CD8-positive, alpha-beta memory T cell (primary cell): ENCODE results near the gene CCDC102B. TPM values are rescaled to one million over a fixed set of nuclear protein-coding genes. Genes with fewer than 3 reads are reported as not detected.
A peak's percentile ranks its signal among the peaks of the same experiment; 100 is the strongest.
"Not testable (repeated sequence)": the region's sequence is repeated elsewhere in the genome, so short reads cannot be mapped to it uniquely, and the experiment has no call there.

Source experiments
- CTCF ChIA-PET: fragments of 350-600 bp; sonication (Branson Sonifier 250); formaldehyde crosslinking; loops from one replicate; lab custom pipeline; 2021; ENCODE audit warnings: antibody characterized with exemption; lab: Charles Lee
- POLR2A ChIA-PET: fragments of 350-600 bp; sonication (Branson Sonifier 250); formaldehyde crosslinking; loops from one replicate; lab custom pipeline; 2021; ENCODE audit warnings: antibody characterized with exemption; lab: Charles Lee
- DNase-seq, 5 donors: peaks; one replicate each; pipeline versions ENCODE4 v3.0.0 to v3.0.0-alpha.2; 2020 to 2022; ENCODE audit warnings: mixed read lengths in 1 of 5
- H3K27ac ChIP-seq: one replicate; pipeline ENCODE4 v1.7.0; 2013; ENCODE audit warnings: low read depth, mild to moderate bottlenecking, low read length, moderate library complexity
- H3K27me3 ChIP-seq: 2 replicates; pipeline ENCODE4 v1.7.0; 2013; ENCODE audit warnings: low read length, mild to moderate bottlenecking; ENCODE audit not compliant: insufficient read depth, poor library complexity, severe bottlenecking
- H3K36me3 ChIP-seq: 2 replicates; pipeline ENCODE4 v1.7.0; 2013; ENCODE audit warnings: mild to moderate bottlenecking, low read length, moderate library complexity; ENCODE audit not compliant: insufficient read depth
- H3K4me1 ChIP-seq: 2 replicates; pipeline ENCODE4 v1.7.0; 2013; ENCODE audit warnings: mild to moderate bottlenecking, low read length, moderate library complexity; ENCODE audit not compliant: insufficient read depth
- H3K4me3 ChIP-seq: 2 replicates; pipeline ENCODE4 v1.7.0; 2013; ENCODE audit warnings: mild to moderate bottlenecking, low read length
- H3K9me3 ChIP-seq: 2 replicates; pipeline ENCODE4 v1.7.0; 2013; ENCODE audit warnings: mild to moderate bottlenecking, low read length
- H3K27ac Mint-ChIP-seq, 8 donors: one replicate each; pipeline ENCODE4 v1.8.0; 2020 to 2021; ENCODE audit warnings: mixed read lengths in 8 of 8, mild to moderate bottlenecking in 6 of 8, inconsistent platforms in 3 of 8, moderate library complexity in 3 of 8
- H3K27me3 Mint-ChIP-seq, 2 donors: one replicate each; pipeline ENCODE4 v1.8.0; 2020 to 2021; ENCODE audit warnings: mixed read lengths in 2 of 2, mild to moderate bottlenecking in 1 of 2, moderate library complexity in 1 of 2
- H3K36me3 Mint-ChIP-seq, 3 donors: one replicate each; pipeline ENCODE4 v1.8.0; 2020 to 2021; ENCODE audit warnings: mixed read lengths in 3 of 3, inconsistent platforms in 1 of 3, mild to moderate bottlenecking in 1 of 3
- H3K4me1 Mint-ChIP-seq, 3 donors: one replicate each; pipeline ENCODE4 v1.8.0; 2020 to 2021; ENCODE audit warnings: mixed read lengths in 3 of 3, inconsistent platforms in 1 of 3, mild to moderate bottlenecking in 1 of 3
- H3K4me3 Mint-ChIP-seq, 7 donors: one replicate each; pipeline ENCODE4 v1.8.0; 2020 to 2021; ENCODE audit warnings: mixed read lengths in 7 of 7, mild to moderate bottlenecking in 6 of 7, moderate library complexity in 4 of 7, inconsistent platforms in 2 of 7
- H3K9me3 Mint-ChIP-seq, 5 donors: one replicate each; pipeline ENCODE4 v1.8.0; 2020 to 2022; ENCODE audit warnings: mixed read lengths in 5 of 5, mild to moderate bottlenecking in 3 of 5, moderate library complexity in 2 of 5, inconsistent platforms in 1 of 5
- polyA plus RNA-seq: library from polyadenylated mRNA; unstranded; fragments of 300-500 nt; fragmentation: Illumina TruSeq; gene quantifications from one replicate; pipeline ENCODE4 v1.2.3, GENCODE V29; 2021
- total RNA-seq, 2 experiments: library from RNA; stranded (reverse); gene quantifications; one replicate each; pipeline ENCODE4 v1.2.3, GENCODE V29; 2021

Gene CCDC102B
- total and polyA plus RNA-seq, 3 experiments from 2014 or later = 0.75 to 4.7 (median 1.1) TPM

- no peak overlapping the region for H3K27ac ChIP-seq
- H3K4me1 Mint-ChIP-seq = no peaks in the 10 kb centered on the region
- H3K4me3 Mint-ChIP-seq = no peak overlapping the region
- H3K36me3 ChIP-seq = no peaks in the 10 kb centered on the region
- no peak overlapping the region for H3K27ac Mint-ChIP-seq
- H3K27me3 Mint-ChIP-seq = peaks cover 0 to 4% of the 10 kb centered on the region in 2 donors
- H3K36me3 Mint-ChIP-seq = no peaks in the 10 kb centered on the region
- H3K9me3 ChIP-seq = no peaks in the 10 kb centered on the region
- H3K4me1 ChIP-seq = no peaks in the 10 kb centered on the region
- H3K4me3 ChIP-seq = no peak overlapping the region
- no peaks in the 10 kb centered on the region for H3K27me3 ChIP-seq
- no peak for DNase-seq
- ChIA-PET POLR2A (no interaction called here), CTCF (interaction anchor here (0.6 kb wide), 1 partner anchor 1447 kb away, joined by 3 read pairs; no protein-coding TSS in a partner anchor)
- H3K9me3 Mint-ChIP-seq = peaks cover 0 to 8% (median 0%) of the 10 kb centered on the region in 5 donors
Measured at GRCh38 chr18:68995675-68996074, 197.8 kb downstream of the CCDC102B start.

GRCh38 chr18:68997845-68998244, 200.0 kb downstream of the CCDC102B start:
- Mint-ChIP-seq H3K9me3 (peaks cover 0 to 7% (median 0%) of the 10 kb centered on the region in 5 donors), H3K27me3 (peaks cover 0 to 4% of the 10 kb centered on the region in 2 donors), H3K27ac (no peak overlapping the region), H3K4me1 (no peaks in the 10 kb centered on the region), H3K36me3 (no peaks in the 10 kb centered on the region), H3K4me3 (no peak overlapping the region)
- CTCF ChIA-PET = no interaction called here
- no peak for DNase-seq
- no peak overlapping the region for H3K4me3 ChIP-seq
- H3K27me3 ChIP-seq = no peaks in the 10 kb centered on the region
- no peaks in the 10 kb centered on the region for H3K9me3 ChIP-seq
- POLR2A ChIA-PET = no interaction called here
- H3K36me3 ChIP-seq = no peaks in the 10 kb centered on the region
- H3K27ac ChIP-seq = no peak overlapping the region
- H3K4me1 ChIP-seq = no peaks in the 10 kb centered on the region

GRCh38 chr18:69000366-69000765, 202.5 kb downstream of the CCDC102B start:
- Histone ChIP-seq H3K27ac (no peak overlapping the region), H3K36me3 (no peaks in the 10 kb centered on the region), H3K4me1 (no peaks in the 10 kb centered on the region), H3K9me3 (no peaks in the 10 kb centered on the region), H3K4me3 (no peak overlapping the region), H3K27me3 (no peaks in the 10 kb centered on the region)
- H3K4me1 Mint-ChIP-seq = no peaks in the 10 kb centered on the region
- no peak overlapping the region for H3K4me3 Mint-ChIP-seq
- no peak overlapping the region for H3K27ac Mint-ChIP-seq
- H3K27me3 Mint-ChIP-seq = no peaks in the 10 kb centered on the region
- H3K9me3 Mint-ChIP-seq = peaks cover 0 to 5% (median 0%) of the 10 kb centered on the region in 5 donors
- ChIA-PET CTCF (no interaction called here), POLR2A (no interaction called here)
- DNase-seq = no peak
- no peaks in the 10 kb centered on the region for H3K36me3 Mint-ChIP-seq

- Mint-ChIP-seq H3K27ac (no peak overlapping the region), H3K36me3 (no peaks in the 10 kb centered on the region), H3K27me3 (no peaks in the 10 kb centered on the region), H3K4me3 (no peak overlapping the region), H3K4me1 (no peaks in the 10 kb centered on the region), H3K9me3 (no peaks in the 10 kb centered on the region)
- Histone ChIP-seq H3K4me1 (no peaks in the 10 kb centered on the region), H3K9me3 (no peaks in the 10 kb centered on the region), H3K27ac (no peak overlapping the region), H3K36me3 (no peaks in the 10 kb centered on the region), H3K27me3 (no peaks in the 10 kb centered on the region), H3K4me3 (no peak overlapping the region)
- ChIA-PET POLR2A (no interaction called here), CTCF (no interaction called here)
- no peak for DNase-seq
Measured at GRCh38 chr18:69002233-69002632, 204.4 kb downstream of the CCDC102B start.

- H3K4me3 Mint-ChIP-seq, CTCF ChIA-PET: not testable (repeated sequence)
Measured at GRCh38 chr18:69006212-69006611, 208.3 kb downstream of the CCDC102B start.

GRCh38 chr18:69008538-69008937, 210.7 kb downstream of the CCDC102B start:
- H3K36me3 ChIP-seq = no peaks in the 10 kb centered on the region
- H3K9me3 Mint-ChIP-seq = no peaks in the 10 kb centered on the region
- H3K4me3 Mint-ChIP-seq = no peak overlapping the region
- no peak overlapping the region for H3K27ac ChIP-seq
- H3K4me1 ChIP-seq = no peaks in the 10 kb centered on the region
- H3K27me3 ChIP-seq = no peaks in the 10 kb centered on the region
- no peaks in the 10 kb centered on the region for H3K27me3 Mint-ChIP-seq
- ChIA-PET POLR2A (no interaction called here), CTCF (no interaction called here)
- H3K4me3 ChIP-seq = no peak overlapping the region
- H3K36me3 Mint-ChIP-seq = no peaks in the 10 kb centered on the region
- H3K9me3 ChIP-seq = no peaks in the 10 kb centered on the region
- H3K27ac Mint-ChIP-seq = no peak overlapping the region
- no peaks in the 10 kb centered on the region for H3K4me1 Mint-ChIP-seq
- no peak for DNase-seq

More at GRCh38 chr18:69006212-69006611, 208.3 kb downstream of the CCDC102B start:
- H3K36me3 ChIP-seq, H3K27me3 ChIP-seq, H3K9me3 Mint-ChIP-seq, DNase-seq, H3K4me3 ChIP-seq, H3K36me3 Mint-ChIP-seq, POLR2A ChIA-PET, H3K4me1 ChIP-seq, H3K27ac ChIP-seq, H3K4me1 Mint-ChIP-seq, H3K27ac Mint-ChIP-seq, H3K27me3 Mint-ChIP-seq, H3K9me3 ChIP-seq: not testable (repeated sequence)

- Mint-ChIP-seq H3K27ac (no peak overlapping the region), H3K4me3 (no peak overlapping the region), H3K27me3 (no peaks in the 10 kb centered on the region), H3K9me3 (no peaks in the 10 kb centered on the region), H3K4me1 (no peaks in the 10 kb centered on the region), H3K36me3 (no peaks in the 10 kb centered on the region)
- Histone ChIP-seq H3K4me1 (no peaks in the 10 kb centered on the region), H3K4me3 (no peak overlapping the region), H3K36me3 (no peaks in the 10 kb centered on the region), H3K9me3 (no peaks in the 10 kb centered on the region), H3K27ac (no peak overlapping the region), H3K27me3 (no peaks in the 10 kb centered on the region)
- POLR2A ChIA-PET = no interaction called here
- DNase-seq = no peak
- CTCF ChIA-PET = no interaction called here
Measured at GRCh38 chr18:69021211-69021805, 223.4 kb downstream of the CCDC102B start.

GRCh38 chr18:69022426-69022825, 224.5 kb downstream of the CCDC102B start:
- no peaks in the 10 kb centered on the region for H3K9me3 ChIP-seq
- no peaks in the 10 kb centered on the region for H3K4me1 ChIP-seq
- Mint-ChIP-seq H3K9me3 (no peaks in the 10 kb centered on the region), H3K36me3 (no peaks in the 10 kb centered on the region), H3K27ac (peak overlapping the region in 1 of 8 donors; percentile 33), H3K4me1 (no peaks in the 10 kb centered on the region), H3K27me3 (no peaks in the 10 kb centered on the region), H3K4me3 (no peak overlapping the region)
- H3K36me3 ChIP-seq = no peaks in the 10 kb centered on the region
- no peak overlapping the region for H3K27ac ChIP-seq
- ChIA-PET CTCF (no interaction called here), POLR2A (no interaction called here)
- H3K27me3 ChIP-seq = no peaks in the 10 kb centered on the region
- H3K4me3 ChIP-seq = no peak overlapping the region
- DNase-seq = no peak
